AG04450 (cell line): ENCODE data around the gene POU2AF3. TPM values are rescaled to one million over a fixed set of nuclear protein-coding genes. Genes with fewer than 3 reads are reported as not detected.
"Not testable (repeated sequence)": the region's sequence is repeated elsewhere in the genome, so short reads cannot be mapped to it uniquely, and the experiment has no call there.

ENCODE experiments used
- CTCF ChIA-PET: fragments of 300-600, 350-600 bp; formaldehyde crosslinking; extraction: SDS; loops from one replicate; lab custom pipeline; 2022; ENCODE audit warnings: antibody characterized with exemption, inconsistent platforms; lab: Charles Lee
- POLR2A ChIA-PET: fragments of 350-600 bp; formaldehyde crosslinking; extraction: SDS; loops from one replicate; lab custom pipeline; 2021; ENCODE audit warnings: antibody characterized with exemption, inconsistent platforms; lab: Yijun Ruan, JAX
- DNase-seq: peaks from one replicate; pipeline ENCODE4 v3.0.0-alpha.2; 2011; ENCODE audit warnings: low read depth, low spot score
- H3K27ac ChIP-seq: one replicate; pipeline ENCODE4 v1.5.1; 2012; ENCODE audit warnings: low read depth, low read length, control low read depth
- H3K27me3 ChIP-seq: one replicate; pipeline ENCODE4 v1.6.0; 2012; ENCODE audit warnings: low read length; ENCODE audit not compliant: control insufficient read depth, insufficient read depth
- H3K4me3 ChIP-seq: 2 replicates; pipeline ENCODE4 v1.5.1; 2011; ENCODE audit warnings: mild to moderate bottlenecking, low read depth, low read length, control low read depth
- H3K9me3 ChIP-seq: 2 replicates; pipeline ENCODE4 v1.5.1; 2012; ENCODE audit warnings: low read length; ENCODE audit not compliant: control insufficient read depth, insufficient read depth
- polyA plus RNA-seq: library from polyadenylated mRNA; depleted of rRNA; stranded (reverse); fragments of >200 nt; gene quantifications from 2 replicates; pipeline ENCODE4 v1.2.3, GENCODE V29; 2011
- TF ChIP-seq, protein P1 (sequence below): IDR thresholded peaks from 2 replicates; pipeline ENCODE4 v1.5.1; 2011; ENCODE audit warnings: low read depth, low read length, control low read depth, inconsistent platforms

Gene POU2AF3
- polyA plus RNA-seq, 1 experiment = not detected

DNA sequence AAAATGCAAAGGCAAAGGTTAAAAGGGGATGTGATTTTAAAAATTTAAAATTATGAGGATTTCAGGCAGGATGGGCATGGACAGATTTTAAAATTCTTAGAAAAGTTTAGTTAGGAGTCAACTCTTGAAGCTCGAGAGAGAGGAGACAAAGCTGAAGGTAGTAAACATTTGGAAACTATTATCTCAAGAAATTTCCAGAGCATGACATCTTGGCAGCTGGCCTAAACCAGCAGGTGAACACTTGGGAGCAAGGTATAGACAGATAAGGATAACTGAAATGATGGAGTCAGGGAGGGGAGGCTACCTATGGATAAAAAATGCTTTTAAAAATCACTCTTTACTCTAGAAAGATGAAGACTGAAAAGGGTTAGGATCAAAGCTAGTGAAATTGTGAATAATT is 13.7 kb downstream of the POU2AF3 start:
- peaks cover 29% of the 10 kb centered on the region for H3K27me3 ChIP-seq
- ChIA-PET CTCF (interaction anchor here (0.6 kb wide), 1 partner anchor 13 kb away, joined by 4 read pairs; no protein-coding TSS in a partner anchor), POLR2A (no interaction called here)
- TF ChIP-seq, protein P1, sequence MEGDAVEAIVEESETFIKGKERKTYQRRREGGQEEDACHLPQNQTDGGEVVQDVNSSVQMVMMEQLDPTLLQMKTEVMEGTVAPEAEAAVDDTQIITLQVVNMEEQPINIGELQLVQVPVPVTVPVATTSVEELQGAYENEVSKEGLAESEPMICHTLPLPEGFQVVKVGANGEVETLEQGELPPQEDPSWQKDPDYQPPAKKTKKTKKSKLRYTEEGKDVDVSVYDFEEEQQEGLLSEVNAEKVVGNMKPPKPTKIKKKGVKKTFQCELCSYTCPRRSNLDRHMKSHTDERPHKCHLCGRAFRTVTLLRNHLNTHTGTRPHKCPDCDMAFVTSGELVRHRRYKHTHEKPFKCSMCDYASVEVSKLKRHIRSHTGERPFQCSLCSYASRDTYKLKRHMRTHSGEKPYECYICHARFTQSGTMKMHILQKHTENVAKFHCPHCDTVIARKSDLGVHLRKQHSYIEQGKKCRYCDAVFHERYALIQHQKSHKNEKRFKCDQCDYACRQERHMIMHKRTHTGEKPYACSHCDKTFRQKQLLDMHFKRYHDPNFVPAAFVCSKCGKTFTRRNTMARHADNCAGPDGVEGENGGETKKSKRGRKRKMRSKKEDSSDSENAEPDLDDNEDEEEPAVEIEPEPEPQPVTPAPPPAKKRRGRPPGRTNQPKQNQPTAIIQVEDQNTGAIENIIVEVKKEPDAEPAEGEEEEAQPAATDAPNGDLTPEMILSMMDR = no peak
- no peak for DNase-seq
- no peaks in the 10 kb centered on the region for H3K9me3 ChIP-seq
- H3K27ac ChIP-seq = no peak overlapping the region
- H3K4me3 ChIP-seq = no peak overlapping the region

DNA sequence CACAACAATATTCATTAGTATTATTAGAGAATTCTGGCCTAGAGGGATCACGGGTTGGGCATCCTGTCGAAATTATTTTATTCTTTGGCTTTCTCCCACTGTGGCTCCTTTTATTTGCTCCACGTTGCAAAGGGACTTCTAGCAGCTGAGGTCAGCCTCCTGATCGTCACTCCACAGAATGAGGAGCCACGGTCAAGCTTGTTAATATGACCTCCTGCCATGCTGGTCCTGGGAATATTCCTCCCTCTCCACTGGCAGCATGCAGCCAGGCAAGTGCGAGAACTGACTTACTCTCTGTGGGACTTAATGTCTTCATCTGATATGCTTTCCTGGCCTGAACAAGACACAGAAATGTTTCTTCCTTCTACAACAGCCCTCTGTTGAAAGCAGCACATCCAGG is 20.9 kb downstream of the POU2AF3 start:
- no peak overlapping the region for H3K4me3 ChIP-seq
- peaks cover 15% of the 10 kb centered on the region for H3K27me3 ChIP-seq
- POLR2A ChIA-PET = no interaction called here
- TF ChIP-seq, protein P1 = no peak
- CTCF ChIA-PET = no interaction called here
- H3K9me3 ChIP-seq = no peaks in the 10 kb centered on the region
- H3K27ac ChIP-seq = no peak overlapping the region
- DNase-seq = no peak

DNA sequence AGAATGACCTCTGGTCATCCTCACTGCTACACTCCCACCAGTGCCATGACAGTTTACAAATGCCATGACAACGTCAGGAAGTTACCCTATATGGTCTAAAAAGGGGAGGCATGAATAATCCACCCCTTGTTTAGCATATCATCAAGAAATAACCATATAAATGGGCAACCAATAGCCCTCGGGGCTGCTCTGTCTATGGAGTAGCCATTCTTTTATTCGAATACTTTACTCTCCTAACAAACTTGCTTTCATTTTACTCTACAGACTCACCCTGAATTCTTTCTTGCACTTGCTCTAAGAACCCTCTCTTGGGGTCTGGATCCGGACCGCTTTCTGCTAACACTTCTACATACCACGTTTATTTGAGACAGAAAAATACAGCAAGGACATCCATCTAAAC is 21.9 kb downstream of the POU2AF3 start:
- H3K27ac ChIP-seq, H3K4me3 ChIP-seq, DNase-seq, H3K9me3 ChIP-seq, POLR2A ChIA-PET, CTCF ChIA-PET: not testable (repeated sequence)
- peaks cover 17% of the 10 kb centered on the region for H3K27me3 ChIP-seq

DNA sequence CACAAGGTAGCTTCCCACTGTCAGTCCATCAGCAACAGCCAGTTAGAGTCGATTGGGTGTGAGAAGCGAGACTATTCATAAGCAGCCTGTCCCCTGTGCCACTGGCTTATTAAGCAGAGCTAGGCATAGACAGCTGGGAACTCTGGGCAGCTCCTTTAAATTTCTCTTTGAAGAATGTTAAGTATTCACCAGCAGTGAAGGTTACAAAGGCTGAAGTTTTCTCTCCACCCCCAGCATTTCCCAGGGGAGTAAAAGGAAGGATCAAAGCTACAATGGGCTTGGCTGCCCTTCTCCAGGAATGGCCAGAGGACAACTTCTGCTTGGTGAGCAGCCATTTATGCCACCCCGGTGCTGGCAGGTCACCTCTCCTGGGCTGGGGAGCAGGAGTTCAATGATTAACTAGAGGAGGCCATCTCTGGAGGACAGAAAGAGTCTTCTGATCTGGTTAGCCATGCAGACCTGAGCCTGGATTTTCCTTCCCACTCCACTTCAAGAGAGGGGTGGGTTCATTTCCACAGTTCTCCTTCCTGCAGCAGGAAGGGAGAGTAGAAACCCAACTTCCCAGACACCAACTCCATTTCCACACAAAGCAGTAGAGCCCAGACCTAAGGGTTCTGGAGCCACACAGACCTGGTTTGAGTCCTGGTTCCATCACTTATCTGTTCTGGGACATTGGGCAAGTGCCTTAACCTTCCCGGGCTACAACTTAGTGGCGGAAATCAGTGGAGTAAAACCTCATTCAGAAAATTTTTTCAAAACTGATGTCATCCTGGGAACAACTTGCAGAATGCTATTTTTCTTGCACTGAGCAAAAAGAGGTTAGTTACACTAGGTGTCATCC is 22.6 kb downstream of the POU2AF3 start:
- ChIA-PET CTCF (interaction anchor here (0.6 kb wide), 1 partner anchor 108 kb away, joined by 3 read pairs; no protein-coding TSS in a partner anchor), POLR2A (no interaction called here)
- Histone ChIP-seq H3K27ac (no peak overlapping the region), H3K9me3 (no peaks in the 10 kb centered on the region), H3K4me3 (no peak overlapping the region), H3K27me3 (peaks cover 18% of the 10 kb centered on the region)
- DNase-seq = no peak
- TF ChIP-seq, protein P1 = no peak

DNA sequence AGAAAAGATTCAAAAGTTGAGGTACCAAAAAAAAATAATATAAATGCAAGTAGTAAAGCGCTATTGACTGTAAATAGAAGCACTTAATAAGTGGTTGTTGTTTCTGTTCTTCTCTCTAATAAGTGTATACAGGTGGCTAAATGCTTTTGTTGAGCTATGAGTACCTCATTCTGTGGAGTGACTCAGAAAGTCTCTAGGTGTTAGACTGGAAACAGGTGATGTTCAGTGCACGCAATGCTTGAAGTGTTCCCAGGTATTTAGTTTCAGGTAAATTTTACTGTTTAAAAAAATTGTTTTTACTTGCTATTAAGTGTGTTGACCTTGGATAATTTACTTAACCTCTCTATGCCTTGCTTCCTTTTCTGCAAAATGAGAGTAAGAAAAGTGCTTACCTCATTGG is 24.2 kb downstream of the POU2AF3 start:
- Histone ChIP-seq H3K27me3 (peaks cover 19% of the 10 kb centered on the region), H3K27ac (no peak overlapping the region), H3K9me3 (no peaks in the 10 kb centered on the region), H3K4me3 (no peak overlapping the region)
- POLR2A ChIA-PET = no interaction called here
- CTCF ChIA-PET = no interaction called here
- DNase-seq = no peak
- TF ChIP-seq, protein P1 = no peak
